Fibroblast of lung (primary cell): ENCODE results near the gene OR4B1. TPM values are rescaled to one million over a fixed set of nuclear protein-coding genes. Genes with fewer than 3 reads are reported as not detected.
A peak's percentile ranks its signal among the peaks of the same experiment; 100 is the strongest.

Experiments
- DNase-seq, 2 donors: peaks; one replicate each; pipeline versions ENCODE4 v3.0.0 to v3.0.0-alpha.2; 2010; ENCODE audit warnings: low read depth in 2 of 2
- H2AFZ ChIP-seq: 2 replicates; pipeline ENCODE4 v1.5.1; 2012; ENCODE audit warnings: low read length, control low read depth, inconsistent platforms
- H3K27ac ChIP-seq: 2 replicates; pipeline ENCODE4 v1.5.1; 2011; ENCODE audit warnings: low read length, control low read depth; ENCODE audit not compliant: insufficient read depth
- H3K27me3 ChIP-seq: 2 replicates; pipeline ENCODE4 v1.5.1; 2011; ENCODE audit warnings: mild to moderate bottlenecking, low read length; ENCODE audit not compliant: control insufficient read depth, insufficient read depth
- H3K36me3 ChIP-seq: 2 replicates; pipeline ENCODE4 v1.5.1; 2011; ENCODE audit warnings: low read length; ENCODE audit not compliant: control insufficient read depth, insufficient read depth
- H3K4me1 ChIP-seq: 2 replicates; pipeline ENCODE4 v1.5.1; 2011; ENCODE audit warnings: low read length; ENCODE audit not compliant: control insufficient read depth, insufficient read depth; ENCODE audit errors: extremely low read depth
- H3K4me2 ChIP-seq: 2 replicates; pipeline ENCODE4 v1.5.1; 2011; ENCODE audit warnings: low read length, control low read depth; ENCODE audit not compliant: insufficient read depth; ENCODE audit errors: extremely low read depth
- H3K4me3 ChIP-seq, 4 experiments: fragments of 200-600 bp in 1 of 4; sonication (generic) in 1 of 4; replicated peaks in 1 of 4; 2 replicates each; pipeline ENCODE4 v1.5.1; 2011 to 2016; ENCODE audit warnings: low read length in 4 of 4, low read depth in 3 of 4, mild to moderate bottlenecking in 3 of 4, control low read depth in 2 of 4, inconsistent platforms in 1 of 4, mixed read lengths in 1 of 4; ENCODE audit not compliant: insufficient read depth in 1 of 4; ENCODE audit errors: control extremely low read depth in 1 of 4
- H3K79me2 ChIP-seq: 2 replicates; pipeline ENCODE4 v1.5.1; 2012; ENCODE audit warnings: mild to moderate bottlenecking, low read length, inconsistent platforms; ENCODE audit not compliant: control insufficient read depth, insufficient read depth
- H3K9ac ChIP-seq: 2 replicates; pipeline ENCODE4 v1.5.1; 2011; ENCODE audit warnings: mild to moderate bottlenecking, low read length, control low read depth; ENCODE audit not compliant: insufficient read depth
- H3K9me3 ChIP-seq: 2 replicates; pipeline ENCODE4 v1.5.1; 2012; ENCODE audit warnings: low read depth, low read length; ENCODE audit not compliant: control insufficient read depth, insufficient read depth
- H4K20me1 ChIP-seq: 2 replicates; pipeline ENCODE4 v1.5.1; 2011; ENCODE audit warnings: low read length; ENCODE audit not compliant: control insufficient read depth, insufficient read depth; ENCODE audit errors: extremely low read depth
- CTCF ChIP-seq, 2 donors: IDR thresholded peaks in 1 of 2; conservative IDR thresholded peaks in 1 of 2; 1 replicate in 1 of 2; 2 replicates in 1 of 2; pipeline ENCODE4 v1.5.1; 2011 to 2012; ENCODE audit warnings: low read length in 2 of 2, control low read depth in 1 of 2, inconsistent platforms in 1 of 2, low read depth in 1 of 2, mild to moderate bottlenecking in 1 of 2
- EZH2 ChIP-seq: IDR thresholded peaks from 2 replicates; pipeline ENCODE4 v1.5.1; 2012; ENCODE audit warnings: low read length, control low read depth, mild to moderate bottlenecking; ENCODE audit errors: missing control alignments
- polyA plus RNA-seq, 2 donors: library from polyadenylated mRNA; depleted of rRNA in 1 of 2; stranded (reverse) in 1 of 2; unstranded in 1 of 2; fragments of >200 nt; gene quantifications; 2 replicates each; pipeline ENCODE4 v1.2.1, GENCODE V29; 2011 to 2012; ENCODE audit warnings: missing spikeins in 1 of 2
- total RNA-seq: library from RNA; depleted of rRNA; stranded (reverse); fragments of >200 nt; gene quantifications from 2 replicates; pipeline ENCODE4 v1.2.1, GENCODE V29; 2014

OR4B1 gene
- total and polyA plus RNA-seq, 2 donors (not counting 1 experiment from before 2014, with no cell fraction given) = not detected

- peak overlapping the region; percentile 26 for H3K27ac ChIP-seq
- peak overlapping the region; percentile 56 for H3K4me2 ChIP-seq
- TF ChIP-seq CTCF (conservative IDR thresholded peaks at IDR 0.05 in 1 of 2, IDR thresholded peaks at IDR 0.05 in 1 of 2; ENCODE audit: low read depth in 1 of 2, low read length in 2 of 2) = no peak
- TF ChIP-seq EZH2 = no peak
- no peak overlapping the region for H3K4me3 ChIP-seq
- H4K20me1 ChIP-seq = no peaks in the 10 kb centered on the region
- H3K36me3 ChIP-seq = no peaks in the 10 kb centered on the region
- no peaks in the 10 kb centered on the region for H3K27me3 ChIP-seq
- peak overlapping the region; percentile 19 for H2AFZ ChIP-seq
- H3K4me1 ChIP-seq = peaks cover 3% of the 10 kb centered on the region
- H3K79me2 ChIP-seq = no peaks in the 10 kb centered on the region
- H3K9me3 ChIP-seq = no peaks in the 10 kb centered on the region
- H3K9ac ChIP-seq = no peak overlapping the region
- peak; percentile 8 to 83 for DNase-seq
Observed at GRCh38 chr11:48193876-48194275, 22.7 kb upstream of the OR4B1 start.

GRCh38 chr11:48207881-48208280 is 8.7 kb upstream of the OR4B1 start:
- Histone ChIP-seq H3K4me1 (no peaks in the 10 kb centered on the region), H3K9ac (no peak overlapping the region), H4K20me1 (no peaks in the 10 kb centered on the region), H3K79me2 (no peaks in the 10 kb centered on the region), H3K36me3 (no peaks in the 10 kb centered on the region), H3K4me2 (no peak overlapping the region), H3K27me3 (no peaks in the 10 kb centered on the region), H3K9me3 (no peaks in the 10 kb centered on the region), H3K27ac (no peak overlapping the region), H3K4me3 (no peak overlapping the region), H2AFZ (no peak overlapping the region)
- no peak for DNase-seq
- TF ChIP-seq CTCF (conservative IDR thresholded peaks at IDR 0.05 in 1 of 2, IDR thresholded peaks at IDR 0.05 in 1 of 2; ENCODE audit: low read depth in 1 of 2, low read length in 2 of 2) (no peak), EZH2 (no peak)

DNA sequence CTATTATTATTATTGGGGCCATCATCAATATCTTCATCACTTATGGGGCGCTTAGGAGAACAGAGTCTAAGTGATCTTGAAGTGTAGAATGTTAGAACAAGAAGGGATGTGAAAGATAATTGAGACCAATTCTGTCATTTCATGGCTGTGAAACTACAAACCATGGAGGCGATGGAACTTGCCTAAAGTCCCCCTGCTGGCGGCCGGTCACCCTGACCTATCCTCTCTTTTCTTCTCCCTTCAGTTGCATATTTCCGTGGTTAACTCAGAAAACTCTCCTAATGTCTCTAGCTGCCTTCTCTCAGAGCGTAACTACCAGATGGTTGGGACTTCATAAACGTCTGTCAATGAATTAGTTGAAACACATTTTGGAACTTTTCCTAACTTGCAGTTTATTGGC is 6.6 kb upstream of the OR4B1 start:
- no peak for DNase-seq

More for the DNA sequence above, 6.6 kb upstream of the OR4B1 start:
- Histone ChIP-seq H2AFZ (no peak overlapping the region), H3K4me3 (no peak overlapping the region), H3K79me2 (no peaks in the 10 kb centered on the region), H3K9me3 (no peaks in the 10 kb centered on the region), H3K27me3 (no peaks in the 10 kb centered on the region), H3K4me1 (no peaks in the 10 kb centered on the region), H3K9ac (no peak overlapping the region), H3K4me2 (no peak overlapping the region), H3K36me3 (no peaks in the 10 kb centered on the region), H3K27ac (no peak overlapping the region), H4K20me1 (no peaks in the 10 kb centered on the region)
- no peak for TF ChIP-seq EZH2
- peak in 1 of 2 donors; percentile 31 for TF ChIP-seq CTCF (conservative IDR thresholded peaks at IDR 0.05 in 1 of 2, IDR thresholded peaks at IDR 0.05 in 1 of 2; ENCODE audit: low read depth in 1 of 2, low read length in 2 of 2)
